Measurements from ENCODE around the gene GLP2R.
"Not testable (repeated sequence)": the region's sequence is repeated elsewhere in the genome, so short reads cannot be mapped to it uniquely, and the experiment has no call there.

GLP2R gene

DNA sequence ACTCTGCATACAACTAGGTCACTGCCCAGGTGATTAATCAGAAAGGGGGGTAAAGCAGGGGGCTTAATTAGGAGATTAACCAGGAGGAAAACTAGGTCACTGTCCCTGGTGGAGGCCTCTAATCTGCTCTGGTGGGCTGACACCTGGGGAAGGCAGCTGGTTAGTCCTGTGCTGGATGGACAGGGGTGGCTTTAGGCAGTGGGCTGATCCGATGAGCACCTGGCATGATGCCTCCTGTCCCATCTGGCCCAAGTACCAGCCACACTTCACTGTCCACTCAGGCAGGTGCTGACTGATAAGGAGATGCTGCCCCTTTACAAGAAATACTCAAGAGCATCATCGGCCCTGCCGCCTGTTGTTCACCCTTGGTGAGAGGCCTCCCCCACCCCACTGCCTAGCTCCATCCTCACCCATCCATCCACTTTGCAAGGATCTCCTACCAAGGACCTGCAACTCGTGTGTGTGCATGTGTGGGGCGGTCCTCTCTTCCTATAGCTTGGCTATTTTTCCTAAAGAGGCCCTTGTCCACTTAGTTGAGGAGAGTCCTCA lies 93.2 kb downstream of the GLP2R start:
- TF ChIP-seq, protein P1, sequence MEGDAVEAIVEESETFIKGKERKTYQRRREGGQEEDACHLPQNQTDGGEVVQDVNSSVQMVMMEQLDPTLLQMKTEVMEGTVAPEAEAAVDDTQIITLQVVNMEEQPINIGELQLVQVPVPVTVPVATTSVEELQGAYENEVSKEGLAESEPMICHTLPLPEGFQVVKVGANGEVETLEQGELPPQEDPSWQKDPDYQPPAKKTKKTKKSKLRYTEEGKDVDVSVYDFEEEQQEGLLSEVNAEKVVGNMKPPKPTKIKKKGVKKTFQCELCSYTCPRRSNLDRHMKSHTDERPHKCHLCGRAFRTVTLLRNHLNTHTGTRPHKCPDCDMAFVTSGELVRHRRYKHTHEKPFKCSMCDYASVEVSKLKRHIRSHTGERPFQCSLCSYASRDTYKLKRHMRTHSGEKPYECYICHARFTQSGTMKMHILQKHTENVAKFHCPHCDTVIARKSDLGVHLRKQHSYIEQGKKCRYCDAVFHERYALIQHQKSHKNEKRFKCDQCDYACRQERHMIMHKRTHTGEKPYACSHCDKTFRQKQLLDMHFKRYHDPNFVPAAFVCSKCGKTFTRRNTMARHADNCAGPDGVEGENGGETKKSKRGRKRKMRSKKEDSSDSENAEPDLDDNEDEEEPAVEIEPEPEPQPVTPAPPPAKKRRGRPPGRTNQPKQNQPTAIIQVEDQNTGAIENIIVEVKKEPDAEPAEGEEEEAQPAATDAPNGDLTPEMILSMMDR (IDR thresholded peaks at IDR 0.05; ENCODE audit: low read depth, low read length): no peak
- no peak for DNase-seq (ENCODE audit: extremely low read depth, low read depth)

DNA sequence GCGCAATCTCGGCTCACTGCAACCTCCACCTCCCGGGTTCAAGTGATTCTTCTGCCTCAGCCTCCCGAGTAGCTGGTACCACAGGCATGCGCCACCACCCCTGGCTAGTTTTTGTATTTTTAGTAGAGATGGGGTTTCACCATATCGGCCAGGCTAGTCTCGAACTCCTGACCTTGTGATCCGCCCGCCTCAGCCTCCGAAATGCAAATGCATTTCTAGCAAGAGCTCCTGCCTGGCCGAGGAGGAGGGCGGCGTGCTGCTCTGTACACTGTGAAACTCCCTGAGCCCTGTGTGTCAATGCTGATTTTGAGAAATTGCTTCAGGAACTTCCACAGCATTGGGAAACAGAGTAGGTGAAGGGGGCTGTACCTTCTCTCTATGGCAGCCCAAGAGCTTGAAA lies 95.5 kb downstream of the GLP2R start:
- DNase-seq (ENCODE audit: extremely low read depth, low read depth): not testable (repeated sequence)

DNA sequence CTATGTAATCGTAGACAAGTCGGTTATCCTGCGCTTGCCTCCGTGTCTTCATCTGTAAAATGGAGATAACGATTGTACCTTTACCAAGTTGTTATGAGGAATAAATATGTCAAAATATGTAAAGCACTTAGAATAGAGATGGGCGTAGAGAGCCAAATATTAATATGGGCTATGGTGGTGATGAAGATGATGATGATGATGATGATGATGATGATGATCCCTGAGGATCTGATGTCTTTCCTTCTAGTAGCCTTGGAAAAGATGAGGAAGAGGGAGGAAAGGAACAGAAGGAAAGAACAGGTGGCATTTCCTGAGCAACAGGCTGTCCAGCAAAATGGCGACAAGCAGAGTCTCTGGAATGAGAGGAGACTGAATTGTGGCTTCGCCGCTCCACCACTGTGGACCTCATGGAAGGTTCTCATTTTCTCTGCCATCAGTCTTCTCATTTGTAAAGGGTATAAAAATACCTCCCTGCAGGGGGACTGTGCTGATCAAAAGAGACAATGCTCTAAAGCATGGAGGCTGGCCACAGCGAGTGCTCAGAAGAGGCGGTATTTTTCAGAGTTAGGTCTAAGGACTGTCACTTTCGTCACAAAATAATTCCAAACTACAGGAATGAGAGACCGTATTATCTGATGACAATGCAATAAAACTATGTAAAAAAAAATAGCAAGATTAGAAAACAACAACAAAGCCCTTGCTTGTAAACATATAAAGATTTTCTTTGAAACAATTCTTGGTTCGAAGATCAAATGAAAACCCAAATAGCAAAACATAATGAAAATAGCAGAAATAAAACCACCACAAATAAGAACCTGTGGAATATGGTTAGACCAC lies 96.5 kb downstream of the GLP2R start:
- TF ChIP-seq, protein P1 (IDR thresholded peaks at IDR 0.05; ENCODE audit: low read depth, low read length): no peak
- DNase-seq (ENCODE audit: extremely low read depth, low read depth): no peak

DNA sequence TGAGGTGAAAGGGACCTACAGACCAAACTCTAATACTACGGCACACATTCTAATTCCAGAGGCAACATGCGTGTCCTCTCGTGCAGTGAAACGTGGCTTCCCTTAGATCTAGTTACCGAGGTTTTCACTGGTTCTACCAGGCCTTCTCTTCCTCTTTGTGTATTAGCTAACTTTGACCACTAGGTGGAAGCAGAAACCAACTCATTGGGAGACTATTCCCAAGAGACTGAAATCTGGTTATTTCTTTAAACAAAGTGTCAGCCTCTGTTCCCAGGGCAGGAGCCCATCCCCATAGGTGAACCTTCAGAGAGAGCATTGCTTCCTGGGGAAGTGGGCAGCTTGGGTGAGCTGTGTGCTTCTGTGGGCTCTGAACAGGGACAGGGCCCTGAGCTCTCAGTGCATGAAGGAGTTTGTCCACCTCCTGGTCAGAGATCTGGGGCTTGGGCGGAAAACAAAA lies 99.0 kb downstream of the GLP2R start:
- DNase-seq (ENCODE audit: extremely low read depth, low read depth): peak; percentile 34
- TF ChIP-seq, protein P1 (IDR thresholded peaks at IDR 0.05; ENCODE audit: low read depth, low read length): peak; percentile 82

DNA sequence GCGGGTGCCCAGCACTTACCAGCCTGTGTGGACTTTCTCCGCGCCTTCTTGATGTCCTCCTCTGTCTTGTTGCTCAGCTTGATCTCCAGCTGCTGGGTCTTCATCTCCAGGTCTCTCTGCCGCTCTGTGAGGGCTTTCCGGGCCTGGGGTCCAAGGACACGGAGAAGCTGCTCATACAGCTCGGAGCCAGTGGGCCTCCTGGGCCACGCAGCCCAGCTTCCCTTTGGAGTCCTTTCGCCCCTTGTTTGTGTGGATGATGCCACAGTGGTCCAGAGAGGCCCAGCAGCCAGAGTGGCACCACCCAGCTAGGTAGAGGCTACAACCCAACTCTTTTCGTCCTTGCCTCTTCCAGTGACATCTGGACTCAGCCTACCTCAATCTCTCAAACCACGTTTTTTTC lies 99.7 kb downstream of the GLP2R start:
- no peak for DNase-seq (ENCODE audit: extremely low read depth, low read depth)
- TF ChIP-seq, protein P1 (IDR thresholded peaks at IDR 0.05; ENCODE audit: low read depth, low read length): no peak

DNA sequence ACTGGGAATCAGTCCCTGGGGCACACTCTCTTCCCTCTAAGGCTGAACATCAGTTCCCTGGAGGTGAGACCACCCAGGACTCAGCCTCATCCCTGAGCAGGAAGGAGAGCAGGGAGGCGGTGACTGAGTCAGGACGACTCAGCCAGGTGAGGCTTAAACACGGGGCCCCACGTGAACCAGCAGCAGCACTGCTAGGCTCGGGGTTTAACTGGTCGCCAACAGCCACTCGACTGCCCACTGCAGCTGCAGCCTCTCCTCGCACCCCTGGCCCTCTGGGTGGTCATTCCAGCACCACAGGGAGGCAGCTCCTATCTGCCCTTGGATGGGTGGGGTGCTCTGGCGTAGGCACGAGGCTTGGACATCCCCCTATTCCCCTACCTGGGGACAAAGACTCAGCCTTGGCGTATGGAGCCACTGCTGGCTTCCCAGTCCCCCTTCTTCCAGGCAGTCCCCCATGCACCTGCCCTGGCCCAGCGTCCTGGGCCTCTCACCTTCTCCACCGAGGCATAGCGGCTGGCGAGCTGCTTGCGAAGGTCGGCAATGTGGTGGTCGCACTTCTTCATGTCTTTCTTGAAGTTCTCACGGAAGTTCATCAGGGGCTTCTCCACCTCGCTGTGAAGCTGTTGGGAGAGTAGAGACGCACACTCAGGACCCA lies 100.6 kb downstream of the GLP2R start:
- TF ChIP-seq, protein P1 (IDR thresholded peaks at IDR 0.05; ENCODE audit: low read depth, low read length): no peak
- DNase-seq (ENCODE audit: extremely low read depth, low read depth): no peak

DNA sequence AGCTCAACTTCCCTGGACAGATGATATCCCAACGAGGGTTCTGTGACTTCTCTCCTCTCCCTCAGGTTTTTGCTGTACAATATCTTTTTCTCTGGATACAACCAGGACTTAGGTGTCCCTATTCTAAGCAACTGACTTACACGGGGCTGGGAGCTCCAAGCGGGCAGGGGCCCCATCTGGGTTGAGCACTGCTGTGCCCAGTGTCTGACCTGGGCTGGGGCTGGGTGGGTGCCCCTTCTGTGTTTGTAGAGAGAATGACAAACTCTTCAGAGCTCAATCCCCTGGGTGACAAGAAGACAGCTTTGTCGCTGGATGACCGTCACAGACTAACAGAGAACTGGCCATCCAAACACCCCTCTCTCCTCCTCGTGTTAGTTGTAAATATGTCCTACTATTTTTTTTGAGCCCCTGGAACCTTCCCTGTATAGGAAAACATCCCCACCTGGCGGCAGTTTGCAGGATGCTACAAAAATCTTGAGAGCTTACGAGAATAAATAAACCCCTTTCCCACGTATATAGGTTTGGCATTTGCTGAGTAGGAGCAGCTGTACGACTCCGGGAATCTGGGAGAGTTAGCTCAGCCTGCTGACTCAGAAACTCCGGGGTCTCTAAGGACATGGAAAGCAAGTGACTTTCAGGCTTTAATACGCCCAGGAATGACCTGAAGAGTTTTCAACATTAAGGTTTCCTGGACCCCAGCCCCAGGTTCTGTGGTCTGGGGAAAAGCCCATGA lies 103.0 kb downstream of the GLP2R start:
- peak; percentile 4 for DNase-seq (ENCODE audit: extremely low read depth, low read depth)
- TF ChIP-seq, protein P1 (IDR thresholded peaks at IDR 0.05; ENCODE audit: low read depth, low read length): peak; percentile 40
